ENCODE data around the gene MGMT. TPM values are rescaled to one million over a fixed set of nuclear protein-coding genes. Genes with fewer than 3 reads are reported as not detected.

Gene MGMT
- total RNA-seq, 2 donors from 2014 or later, result 28.6 to 33.7 TPM

- Histone ChIP-seq H3K9me3 (ENCODE audit: control insufficient read depth, low read length) (no peaks in the 10 kb centered on the region), H3K4me1 (ENCODE audit: control insufficient read depth, insufficient read depth, low read length) (no peaks in the 10 kb centered on the region), H3K36me3 (ENCODE audit: control insufficient read depth, insufficient read depth, low read length) (no peaks in the 10 kb centered on the region), H3K4me3 (ENCODE audit: low read length) (no peak overlapping the region), H3K27ac (ENCODE audit: low read depth, low read length) (no peak overlapping the region), H3K9ac (ENCODE audit: extremely low read depth, low read length, poor library complexity, severe bottlenecking) (no peak overlapping the region), H3K27me3 (ENCODE audit: control insufficient read depth, insufficient read depth, low read length, poor library complexity, severe bottlenecking) (no peaks in the 10 kb centered on the region)
- no peak for TF ChIP-seq CTCF (conservative IDR thresholded peaks at IDR 0.05)
- 94 to 96% methylated on average over 10 to 12 of the region's 12 CpGs for WGBS, 2 experiments (ENCODE audit: insufficient coverage in 1 of 2, insufficient read length in 1 of 2)
- H3K27ac Mint-ChIP-seq, result no peak overlapping the region
- no peaks in the 10 kb centered on the region for H3K4me1 Mint-ChIP-seq
- no peak for DNase-seq
- peaks cover 2% of the 10 kb centered on the region for H3K36me3 Mint-ChIP-seq (ENCODE audit: low read depth)
- H3K27me3 Mint-ChIP-seq (ENCODE audit: insufficient read depth), result no peaks in the 10 kb centered on the region
- no peak overlapping the region for H3K4me3 Mint-ChIP-seq
- no peaks in the 10 kb centered on the region for H3K9me3 Mint-ChIP-seq
Observed at GRCh38 chr10:129579228-129579627, 112.2 kb downstream of the MGMT start.

DNA sequence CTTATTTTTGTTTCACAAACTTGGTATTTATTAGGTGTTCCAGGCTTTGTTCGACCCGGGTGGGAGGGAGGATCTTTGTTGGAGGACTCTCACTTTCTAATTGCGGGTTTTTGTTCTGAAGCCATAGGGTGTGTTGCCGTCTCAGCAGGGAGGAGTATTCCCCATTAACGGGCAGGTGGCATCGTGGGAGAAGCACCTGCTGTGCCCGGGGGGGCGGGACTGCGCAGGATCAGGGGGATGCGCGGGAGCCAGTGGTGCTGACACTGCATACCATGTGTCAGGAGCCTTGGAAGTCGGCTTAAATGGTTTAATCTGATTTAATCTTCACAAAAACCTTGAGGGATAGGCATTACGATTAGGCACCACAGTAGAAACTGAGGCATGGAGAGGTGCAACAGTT, 113.0 kb downstream of the MGMT start:
- DNase-seq, result no peak
- Histone ChIP-seq H3K4me1 (ENCODE audit: control insufficient read depth, insufficient read depth, low read length) (no peaks in the 10 kb centered on the region), H3K9ac (ENCODE audit: extremely low read depth, low read length, poor library complexity, severe bottlenecking) (no peak overlapping the region), H3K27me3 (ENCODE audit: control insufficient read depth, insufficient read depth, low read length, poor library complexity, severe bottlenecking) (no peaks in the 10 kb centered on the region), H3K9me3 (ENCODE audit: control insufficient read depth, low read length) (no peaks in the 10 kb centered on the region), H3K36me3 (ENCODE audit: control insufficient read depth, insufficient read depth, low read length) (no peaks in the 10 kb centered on the region), H3K27ac (ENCODE audit: low read depth, low read length) (no peak overlapping the region), H3K4me3 (ENCODE audit: low read length) (no peak overlapping the region)
- H3K27ac Mint-ChIP-seq, result no peak overlapping the region
- no peaks in the 10 kb centered on the region for H3K9me3 Mint-ChIP-seq
- no peak overlapping the region for H3K4me3 Mint-ChIP-seq
- peaks cover 3% of the 10 kb centered on the region for H3K36me3 Mint-ChIP-seq (ENCODE audit: low read depth)
- H3K4me1 Mint-ChIP-seq, result no peaks in the 10 kb centered on the region
- no peaks in the 10 kb centered on the region for H3K27me3 Mint-ChIP-seq (ENCODE audit: insufficient read depth)
- no peak for TF ChIP-seq CTCF (conservative IDR thresholded peaks at IDR 0.05)
- WGBS, 2 experiments (ENCODE audit: insufficient coverage in 1 of 2, insufficient read length in 1 of 2), result 84 to 87% methylated on average over 11 to 13 of the region's 13 CpGs

GRCh38 chr10:129580901-129581300, 113.9 kb downstream of the MGMT start:
- Histone ChIP-seq H3K9me3 (ENCODE audit: control insufficient read depth, low read length) (peaks cover 3% of the 10 kb centered on the region), H3K36me3 (ENCODE audit: control insufficient read depth, insufficient read depth, low read length) (no peaks in the 10 kb centered on the region), H3K9ac (ENCODE audit: extremely low read depth, low read length, poor library complexity, severe bottlenecking) (no peak overlapping the region), H3K4me3 (ENCODE audit: low read length) (no peak overlapping the region), H3K27me3 (ENCODE audit: control insufficient read depth, insufficient read depth, low read length, poor library complexity, severe bottlenecking) (no peaks in the 10 kb centered on the region), H3K4me1 (ENCODE audit: control insufficient read depth, insufficient read depth, low read length) (no peaks in the 10 kb centered on the region), H3K27ac (ENCODE audit: low read depth, low read length) (no peak overlapping the region)
- no peak overlapping the region for H3K27ac Mint-ChIP-seq
- peaks cover 12% of the 10 kb centered on the region for H3K36me3 Mint-ChIP-seq (ENCODE audit: low read depth)
- no peak for TF ChIP-seq CTCF (conservative IDR thresholded peaks at IDR 0.05)
- no peaks in the 10 kb centered on the region for H3K27me3 Mint-ChIP-seq (ENCODE audit: insufficient read depth)
- DNase-seq, result no peak
- 88 to 95% methylated on average over 7 to 9 of the region's 9 CpGs for WGBS, 2 experiments (ENCODE audit: insufficient coverage in 1 of 2, insufficient read length in 1 of 2)
- no peak overlapping the region for H3K4me3 Mint-ChIP-seq
- no peaks in the 10 kb centered on the region for H3K4me1 Mint-ChIP-seq
- H3K9me3 Mint-ChIP-seq, result peaks cover 7% of the 10 kb centered on the region

Measured in endodermal cell (in vitro differentiated cells).